ENCODE measurements around the gene SLAIN2. TPM values are rescaled to one million over a fixed set of nuclear protein-coding genes. Genes with fewer than 3 reads are reported as not detected.

SLAIN2 gene
- total RNA-seq, 2 donors from 2014 or later = 40.8 to 92.7 TPM

DNA sequence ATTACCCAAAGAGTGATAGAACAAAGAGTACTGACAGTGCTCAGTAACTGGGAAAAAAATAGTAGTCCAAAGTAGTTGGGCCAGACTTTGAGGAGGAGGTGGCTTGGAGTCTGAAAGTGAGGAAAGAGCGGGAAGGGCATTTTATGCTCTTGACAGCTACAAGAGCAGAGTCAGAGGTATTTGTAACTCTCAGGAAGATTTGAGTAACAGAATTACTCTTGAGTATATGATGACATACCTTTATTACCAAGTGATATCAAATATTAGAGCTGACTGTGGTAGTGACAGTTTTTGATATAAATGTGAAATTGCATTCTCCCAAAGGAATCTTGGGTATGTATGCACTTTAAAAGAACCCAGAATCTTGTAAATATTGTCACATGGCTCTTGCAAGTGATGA, 2.2 kb downstream of the SLAIN2 start:
- Histone ChIP-seq H3K4me1 (ENCODE audit: control insufficient read depth in 1 of 2, low read depth in 2 of 2) (peaks cover 31 to 53% of the 10 kb centered on the region in 2 donors), H3K36me3 (no peaks in the 10 kb centered on the region), H3K27ac (no peak overlapping the region), H3K27me3 (replicated peaks; ENCODE audit: insufficient read depth) (no peaks in the 10 kb centered on the region), H3K9me3 (no peaks in the 10 kb centered on the region), H3K4me3 (peak overlapping the region; percentile 93)
- DNase-seq (ENCODE audit: low spot score) (no peak), ATAC-seq (ENCODE audit: insufficient number of reproducible peaks, low FRiP score, low read depth) (no peak)
- TF ChIP-seq CTCF (IDR thresholded peaks at IDR 0.05) = no peak

DNA sequence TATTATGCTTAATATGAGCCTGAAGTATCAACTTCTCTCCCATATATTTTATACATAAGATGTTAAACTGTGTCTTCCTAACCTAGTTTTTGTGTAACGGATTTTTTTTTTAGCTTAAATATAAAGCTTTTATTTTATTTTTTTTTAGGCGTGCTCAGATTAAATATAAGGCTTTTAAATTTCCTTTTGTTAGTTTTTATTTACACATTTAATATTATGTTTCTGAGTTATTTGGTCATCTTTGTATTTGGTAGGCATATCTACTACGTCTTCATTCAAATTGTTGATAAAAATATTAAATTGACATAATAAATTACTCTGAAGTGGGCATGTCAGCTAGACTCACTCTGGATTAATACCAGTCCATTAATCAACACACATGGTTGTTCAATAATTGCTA, 4.2 kb downstream of the SLAIN2 start:
- H3K27ac ChIP-seq = no peak overlapping the region
- H3K9me3 ChIP-seq = no peaks in the 10 kb centered on the region
- H3K27me3 ChIP-seq (replicated peaks; ENCODE audit: insufficient read depth) = no peaks in the 10 kb centered on the region
- DNase-seq (ENCODE audit: low spot score) (no peak), ATAC-seq (ENCODE audit: insufficient number of reproducible peaks, low FRiP score, low read depth) (no peak)
- no peak overlapping the region for H3K4me3 ChIP-seq
- no peaks in the 10 kb centered on the region for H3K36me3 ChIP-seq
- TF ChIP-seq CTCF (IDR thresholded peaks at IDR 0.05) = no peak
- peaks cover 32 to 50% of the 10 kb centered on the region in 2 donors for H3K4me1 ChIP-seq (ENCODE audit: control insufficient read depth in 1 of 2, low read depth in 2 of 2)

GRCh38 chr4:48346594-48346993, 5.3 kb downstream of the SLAIN2 start:
- Histone ChIP-seq H3K27ac (no peak overlapping the region), H3K27me3 (replicated peaks; ENCODE audit: insufficient read depth) (no peaks in the 10 kb centered on the region), H3K4me1 (ENCODE audit: control insufficient read depth in 1 of 2, low read depth in 2 of 2) (peaks cover 34 to 50% of the 10 kb centered on the region in 2 donors), H3K36me3 (no peaks in the 10 kb centered on the region), H3K4me3 (no peak overlapping the region), H3K9me3 (no peaks in the 10 kb centered on the region)
- no peak for TF ChIP-seq CTCF (IDR thresholded peaks at IDR 0.05)
- no peak for ATAC-seq (ENCODE audit: insufficient number of reproducible peaks, low FRiP score, low read depth)
- no peak for DNase-seq (ENCODE audit: low spot score)

DNA sequence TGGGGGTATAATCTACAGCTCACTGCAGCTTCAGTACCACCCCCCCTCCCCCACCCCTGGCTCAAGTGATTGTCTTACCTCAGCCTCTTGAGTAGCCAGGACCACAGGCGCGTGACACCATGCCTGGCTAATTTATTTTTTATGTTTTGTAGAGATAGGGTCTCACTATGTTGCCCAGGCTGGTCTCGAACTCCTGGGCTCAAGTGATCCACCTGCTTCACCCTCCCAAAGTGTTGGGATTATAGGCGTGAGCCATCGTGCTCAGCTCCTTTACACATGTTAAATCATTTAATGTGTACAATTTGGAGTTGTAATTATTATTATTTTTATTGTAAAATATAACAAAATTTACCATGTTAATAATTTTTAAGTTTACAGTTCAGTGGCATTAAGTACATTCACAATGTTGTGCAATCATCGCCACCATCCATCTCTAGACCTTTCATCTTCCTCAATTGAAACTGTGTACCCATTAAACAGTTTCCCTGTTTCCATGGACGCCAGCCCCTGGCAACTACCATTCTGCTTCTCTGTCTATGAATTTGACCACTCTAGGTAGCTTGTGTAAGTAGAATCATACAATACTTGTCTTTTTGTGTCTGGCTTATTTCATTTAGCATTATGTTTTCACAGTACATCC, 6.1 kb downstream of the SLAIN2 start:
- H3K27ac ChIP-seq = no peak overlapping the region
- peaks cover 34 to 50% of the 10 kb centered on the region in 2 donors for H3K4me1 ChIP-seq (ENCODE audit: control insufficient read depth in 1 of 2, low read depth in 2 of 2)
- no peaks in the 10 kb centered on the region for H3K36me3 ChIP-seq
- no peak for TF ChIP-seq CTCF (IDR thresholded peaks at IDR 0.05)
- H3K27me3 ChIP-seq (replicated peaks; ENCODE audit: insufficient read depth) = no peaks in the 10 kb centered on the region
- DNase-seq (ENCODE audit: low spot score) = no peak
- no peak for ATAC-seq (ENCODE audit: insufficient number of reproducible peaks, low FRiP score, low read depth)
- no peak overlapping the region for H3K4me3 ChIP-seq
- no peaks in the 10 kb centered on the region for H3K9me3 ChIP-seq

DNA sequence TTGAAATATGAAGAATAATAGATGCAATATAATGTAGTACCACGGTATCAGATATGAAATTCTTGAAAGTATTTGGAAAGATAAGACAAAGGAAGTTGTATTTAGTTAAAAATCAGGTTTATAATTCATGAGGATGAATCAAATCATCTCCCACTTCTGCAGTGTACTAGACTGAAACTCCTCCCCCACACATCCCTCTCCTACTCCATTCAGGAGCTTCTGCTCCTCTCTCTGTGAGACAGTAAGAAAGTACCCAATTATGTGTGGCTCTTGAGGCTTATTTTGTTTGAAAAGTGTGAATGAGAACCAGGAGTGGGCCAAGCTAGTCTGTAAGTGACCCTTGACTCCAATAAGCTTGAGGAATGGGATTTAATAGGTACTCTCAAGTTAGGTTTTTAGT, 9.5 kb downstream of the SLAIN2 start:
- Histone ChIP-seq H3K9me3 (no peaks in the 10 kb centered on the region), H3K36me3 (no peaks in the 10 kb centered on the region), H3K27me3 (replicated peaks; ENCODE audit: insufficient read depth) (no peaks in the 10 kb centered on the region), H3K4me3 (no peak overlapping the region), H3K27ac (no peak overlapping the region), H3K4me1 (ENCODE audit: control insufficient read depth in 1 of 2, low read depth in 2 of 2) (peaks cover 17 to 21% of the 10 kb centered on the region in 2 donors)
- no peak for TF ChIP-seq CTCF (IDR thresholded peaks at IDR 0.05)
- DNase-seq (ENCODE audit: low spot score) (no peak), ATAC-seq (ENCODE audit: insufficient number of reproducible peaks, low FRiP score, low read depth) (no peak)
